PFSK-1 (cell line): Measurements from ENCODE around the gene FAXC.

Experiments used
- FOXP2 ChIP-seq: optimal IDR thresholded peaks from 2 replicates; pipeline ENCODE3; 2011; ENCODE audit warnings: borderline replicate concordance, control low read depth, inconsistent platforms; ENCODE audit not compliant: insufficient read depth; ENCODE audit errors: extremely low read length, extremely low read depth
- POLR2AphosphoS5 ChIP-seq: IDR thresholded peaks from 2 replicates; pipeline ENCODE4 v1.6.1; 2012; ENCODE audit warnings: low read depth, mild to moderate bottlenecking, control low read depth, low read length, moderate library complexity
- TAF1 ChIP-seq: IDR thresholded peaks from 2 replicates; pipeline ENCODE4 v1.6.1; 2012; ENCODE audit warnings: low read length, control low read depth, borderline replicate concordance; ENCODE audit not compliant: insufficient read depth
- TF ChIP-seq, protein P1 (sequence below), 2 experiments: IDR thresholded peaks; 2 replicates each; pipeline versions ENCODE4 v1.6.1 to v1.8.0; 2011 to 2012; ENCODE audit warnings: low read depth in 2 of 2, low read length in 2 of 2, control low read depth in 1 of 2, inconsistent platforms in 1 of 2, mild to moderate bottlenecking in 1 of 2, moderate library complexity in 1 of 2; ENCODE audit not compliant: insufficient read depth in 1 of 2

DNA sequence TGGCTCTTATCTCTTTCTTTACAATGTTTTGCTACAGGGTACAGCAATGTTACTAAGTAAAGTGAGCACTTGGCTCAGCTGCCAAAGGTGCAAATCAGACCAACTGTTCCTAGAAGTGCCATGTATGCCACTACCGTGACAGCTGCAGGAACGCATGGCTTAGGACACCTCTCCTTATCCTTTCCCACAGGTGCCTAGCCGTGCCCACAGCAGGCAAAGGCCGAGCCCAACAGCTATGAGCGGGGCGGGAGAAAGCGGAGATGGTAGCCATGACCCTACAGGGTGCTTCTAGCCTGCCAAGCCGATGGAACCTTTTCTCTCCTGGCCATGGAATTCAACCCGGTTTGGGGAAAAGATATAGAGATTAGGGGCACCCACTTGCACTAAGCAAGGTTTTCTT is 97.1 kb downstream of the FAXC start:
- TF ChIP-seq POLR2AphosphoS5 (no peak), FOXP2 (no peak), TAF1 (no peak)
- TF ChIP-seq, protein P1, sequence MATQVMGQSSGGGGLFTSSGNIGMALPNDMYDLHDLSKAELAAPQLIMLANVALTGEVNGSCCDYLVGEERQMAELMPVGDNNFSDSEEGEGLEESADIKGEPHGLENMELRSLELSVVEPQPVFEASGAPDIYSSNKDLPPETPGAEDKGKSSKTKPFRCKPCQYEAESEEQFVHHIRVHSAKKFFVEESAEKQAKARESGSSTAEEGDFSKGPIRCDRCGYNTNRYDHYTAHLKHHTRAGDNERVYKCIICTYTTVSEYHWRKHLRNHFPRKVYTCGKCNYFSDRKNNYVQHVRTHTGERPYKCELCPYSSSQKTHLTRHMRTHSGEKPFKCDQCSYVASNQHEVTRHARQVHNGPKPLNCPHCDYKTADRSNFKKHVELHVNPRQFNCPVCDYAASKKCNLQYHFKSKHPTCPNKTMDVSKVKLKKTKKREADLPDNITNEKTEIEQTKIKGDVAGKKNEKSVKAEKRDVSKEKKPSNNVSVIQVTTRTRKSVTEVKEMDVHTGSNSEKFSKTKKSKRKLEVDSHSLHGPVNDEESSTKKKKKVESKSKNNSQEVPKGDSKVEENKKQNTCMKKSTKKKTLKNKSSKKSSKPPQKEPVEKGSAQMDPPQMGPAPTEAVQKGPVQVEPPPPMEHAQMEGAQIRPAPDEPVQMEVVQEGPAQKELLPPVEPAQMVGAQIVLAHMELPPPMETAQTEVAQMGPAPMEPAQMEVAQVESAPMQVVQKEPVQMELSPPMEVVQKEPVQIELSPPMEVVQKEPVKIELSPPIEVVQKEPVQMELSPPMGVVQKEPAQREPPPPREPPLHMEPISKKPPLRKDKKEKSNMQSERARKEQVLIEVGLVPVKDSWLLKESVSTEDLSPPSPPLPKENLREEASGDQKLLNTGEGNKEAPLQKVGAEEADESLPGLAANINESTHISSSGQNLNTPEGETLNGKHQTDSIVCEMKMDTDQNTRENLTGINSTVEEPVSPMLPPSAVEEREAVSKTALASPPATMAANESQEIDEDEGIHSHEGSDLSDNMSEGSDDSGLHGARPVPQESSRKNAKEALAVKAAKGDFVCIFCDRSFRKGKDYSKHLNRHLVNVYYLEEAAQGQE (IDR thresholded peaks at IDR 0.05; ENCODE audit: insufficient read depth in 1 of 2, low read depth in 2 of 2, low read length in 2 of 2), result no peak
